DMS 273 (cell line): ENCODE results near the gene GORASP2.

Source experiments
- DNase-seq: peaks from one replicate; lab custom pipeline; 2025; ENCODE audit not compliant: unreplicated experiment; lab: John Stamatoyannopoulos, UW

GORASP2 gene

GRCh38 chr2:170996316-170996715 lies 67.3 kb downstream of the GORASP2 start:
- no peak for DNase-seq

- DNase-seq = no peak
Observed at GRCh38 chr2:170997893-170998597, 69.0 kb downstream of the GORASP2 start.

GRCh38 chr2:170999654-171000053 lies 70.6 kb downstream of the GORASP2 start:
- DNase-seq = no peak

GRCh38 chr2:171004363-171004762 lies 75.3 kb downstream of the GORASP2 start:
- no peak for DNase-seq

GRCh38 chr2:171004833-171005232 lies 75.8 kb downstream of the GORASP2 start:
- DNase-seq = no peak

GRCh38 chr2:171008550-171009205 lies 79.6 kb downstream of the GORASP2 start:
- DNase-seq = no peak

- no peak for DNase-seq
Observed at GRCh38 chr2:171009386-171009785, 80.3 kb downstream of the GORASP2 start.

GRCh38 chr2:171013851-171014250 lies 84.8 kb downstream of the GORASP2 start:
- DNase-seq = no peak

- no peak for DNase-seq
Observed at GRCh38 chr2:171016125-171016524, 87.1 kb downstream of the GORASP2 start.
